OCI-LY3 (cell line): Measurements from ENCODE around the gene ROBO2.

ENCODE experiments used
- H2AFZ ChIP-seq: fragments of 200-600, 300-600 bp; shearing (Covaris generic); 2 replicates; pipeline ENCODE4 v1.6.0; 2014; ENCODE audit warnings: antibody characterized with exemption, low read depth, low read length
- H3K27ac ChIP-seq: fragments of 200-600, 300-600 bp; sonication (generic); 2 replicates; pipeline ENCODE4 v1.5.1; 2014; ENCODE audit warnings: mild to moderate bottlenecking, low read length, moderate library complexity, mixed read lengths
- H3K27me3 ChIP-seq: fragments of 200-600, 300-600 bp; sonication (generic); 2 replicates; pipeline ENCODE4 v1.6.1; 2014; ENCODE audit warnings: low read depth, low read length, mixed read lengths
- H3K36me3 ChIP-seq: fragments of 200-600, 300-600 bp; sonication (generic); replicated peaks from 2 replicates; pipeline ENCODE3; 2014; ENCODE audit warnings: low read depth, low read length, mixed read lengths
- H3K4me1 ChIP-seq: fragments of 300-600, 200-600 bp; sonication (generic); 2 replicates; pipeline ENCODE4 v1.6.1; 2014; ENCODE audit warnings: low read length, mixed read lengths
- H3K4me2 ChIP-seq: fragments of 200-600, 300-600 bp; sonication (generic); 2 replicates; pipeline ENCODE4 v1.6.1; 2014; ENCODE audit warnings: low read length, mixed read lengths
- H3K4me3 ChIP-seq: fragments of 300-600, 200-600 bp; sonication (generic); 2 replicates; pipeline ENCODE4 v1.5.1; 2014; ENCODE audit warnings: antibody characterized with exemption, mild to moderate bottlenecking, low read length, moderate library complexity
- H3K79me2 ChIP-seq: fragments of 300-600, 200-600 bp; shearing (Covaris generic); 2 replicates; pipeline ENCODE4 v1.6.1; 2014; ENCODE audit warnings: mild to moderate bottlenecking, low read length, mixed read lengths
- H3K9ac ChIP-seq: fragments of 300-600, 200-600 bp; shearing (Covaris generic); 2 replicates; pipeline ENCODE4 v1.6.0; 2014; ENCODE audit warnings: mild to moderate bottlenecking, low read length, moderate library complexity
- H3K9me3 ChIP-seq: fragments of 200-600, 300-600 bp; shearing (Covaris generic); 2 replicates; pipeline ENCODE4 v1.6.1; 2014; ENCODE audit warnings: low read length, mixed read lengths; ENCODE audit not compliant: insufficient read depth
- H4K20me1 ChIP-seq: fragments of 200-600, 300-600 bp; sonication (generic); 2 replicates; pipeline ENCODE4 v1.6.1; 2016; ENCODE audit warnings: low read length, mixed read lengths; ENCODE audit not compliant: insufficient read depth
- CTCF ChIP-seq: fragments of 200-600, 300-600 bp; sonication (generic); IDR thresholded peaks from 2 replicates; pipeline ENCODE4 v1.5.1; 2014; ENCODE audit warnings: antibody characterized with exemption, low read length, low read depth
- EZH2phosphoT487 ChIP-seq: fragments of 200-600 bp; shearing (Covaris generic); IDR thresholded peaks from 2 replicates; pipeline ENCODE4 v1.6.1; 2018; ENCODE audit warnings: antibody characterized with exemption, mixed run types, low read depth

Gene ROBO2

DNA sequence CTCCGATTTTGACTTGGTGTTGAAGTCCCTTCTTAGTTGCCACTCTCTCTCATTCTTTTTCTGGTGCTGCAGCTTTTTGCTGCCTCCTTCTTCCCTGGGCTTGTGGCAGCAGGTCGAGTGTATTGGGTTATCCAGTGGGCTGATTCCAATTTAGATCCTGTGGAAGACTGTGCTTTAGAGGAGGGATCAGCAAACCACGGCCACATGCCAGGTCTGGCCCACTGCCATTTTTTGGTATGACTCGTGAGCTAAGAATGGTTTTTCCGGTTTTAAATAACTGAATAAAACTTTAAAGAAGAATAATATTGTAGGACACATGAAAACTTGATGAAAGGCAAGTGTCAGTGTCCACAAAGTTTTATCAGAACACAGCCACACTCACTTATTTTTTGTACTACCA is 330.5 kb downstream of the ROBO2 start:
- H3K27me3 ChIP-seq, result no peaks in the 10 kb centered on the region

GRCh38 chr3:77372018-77372417 is 332.1 kb downstream of the ROBO2 start:
- Histone ChIP-seq H3K79me2 (no peaks in the 10 kb centered on the region), H3K4me1 (peaks cover 8% of the 10 kb centered on the region), H3K27ac (no peak overlapping the region), H3K4me3 (no peak overlapping the region), H3K27me3 (no peaks in the 10 kb centered on the region), H2AFZ (no peak overlapping the region), H3K9ac (no peak overlapping the region), H4K20me1 (no peaks in the 10 kb centered on the region), H3K9me3 (no peaks in the 10 kb centered on the region), H3K4me2 (no peak overlapping the region), H3K36me3 (no peaks in the 10 kb centered on the region)
- TF ChIP-seq EZH2phosphoT487 (no peak), CTCF (no peak)

More for the DNA sequence above, 330.5 kb downstream of the ROBO2 start:
- Histone ChIP-seq H3K27ac (no peak overlapping the region), H4K20me1 (no peaks in the 10 kb centered on the region), H3K9ac (no peak overlapping the region), H3K9me3 (no peaks in the 10 kb centered on the region), H3K4me1 (peaks cover 8% of the 10 kb centered on the region), H3K4me3 (no peak overlapping the region), H3K79me2 (no peaks in the 10 kb centered on the region), H3K36me3 (no peaks in the 10 kb centered on the region), H2AFZ (no peak overlapping the region), H3K4me2 (no peak overlapping the region)
- TF ChIP-seq CTCF (no peak), EZH2phosphoT487 (no peak)

DNA sequence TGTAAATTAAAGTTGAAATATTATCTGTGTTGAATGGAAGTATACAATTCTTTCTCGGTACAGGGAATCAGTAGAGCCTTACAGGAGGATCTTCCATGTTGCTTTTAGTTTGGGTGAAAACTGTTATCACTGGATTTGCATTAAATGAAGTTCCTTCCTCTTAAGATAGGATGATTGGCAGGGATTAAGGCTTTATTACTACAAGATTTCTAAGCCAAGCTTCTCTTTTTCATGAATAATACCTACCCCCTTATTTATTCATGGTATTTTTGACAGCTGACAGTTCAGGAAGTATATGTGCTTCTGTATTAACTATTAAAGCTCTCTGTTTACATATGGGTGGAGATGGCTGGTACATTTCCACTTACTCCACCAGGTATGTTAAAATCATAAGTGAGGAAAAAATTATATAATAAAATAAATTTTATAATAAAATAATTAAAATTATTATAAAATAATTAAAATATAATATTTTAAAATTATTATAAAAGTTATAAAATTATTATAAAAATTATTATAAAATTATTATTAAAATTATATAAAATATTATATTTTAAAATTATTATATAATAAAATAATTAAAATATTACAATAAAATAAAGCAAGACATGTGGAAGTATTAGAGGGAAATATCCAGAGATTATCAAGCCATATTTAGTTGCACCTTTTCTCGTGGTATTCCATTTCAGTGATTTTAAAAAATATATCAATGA is 332.9 kb downstream of the ROBO2 start:
- no peaks in the 10 kb centered on the region for H3K27me3 ChIP-seq
- no peak overlapping the region for H3K9ac ChIP-seq
- H3K27ac ChIP-seq, result no peak overlapping the region
- H3K4me3 ChIP-seq, result no peak overlapping the region
- TF ChIP-seq EZH2phosphoT487 (no peak), CTCF (no peak)
- no peaks in the 10 kb centered on the region for H3K36me3 ChIP-seq
- H3K4me1 ChIP-seq, result peaks cover 8% of the 10 kb centered on the region
- no peak overlapping the region for H3K4me2 ChIP-seq
- no peaks in the 10 kb centered on the region for H3K9me3 ChIP-seq
- H4K20me1 ChIP-seq, result no peaks in the 10 kb centered on the region
- H2AFZ ChIP-seq, result no peak overlapping the region
- H3K79me2 ChIP-seq, result no peaks in the 10 kb centered on the region

GRCh38 chr3:77373619-77374018 is 333.7 kb downstream of the ROBO2 start:
- Histone ChIP-seq H3K9me3 (no peaks in the 10 kb centered on the region), H3K79me2 (no peaks in the 10 kb centered on the region), H3K4me2 (no peak overlapping the region), H4K20me1 (no peaks in the 10 kb centered on the region), H3K27me3 (no peaks in the 10 kb centered on the region), H3K9ac (no peak overlapping the region), H3K4me1 (peaks cover 8% of the 10 kb centered on the region), H2AFZ (no peak overlapping the region), H3K36me3 (no peaks in the 10 kb centered on the region), H3K4me3 (no peak overlapping the region), H3K27ac (no peak overlapping the region)
- TF ChIP-seq CTCF (no peak), EZH2phosphoT487 (no peak)
